K562 (cell line): ENCODE data around the gene KLHL29.

Source experiments
- CBFB ChIP-seq: sonication (generic); formaldehyde crosslinking; IDR thresholded peaks from 2 replicates; pipeline ENCODE4 v1.4.0; 2020; ENCODE audit warnings: mild to moderate bottlenecking, missing genetic modification reagents
- MCM5 ChIP-seq: fragments of 450-650 bp; IDR thresholded peaks from 2 replicates; pipeline ENCODE4 v1.6.1; 2016; ENCODE audit warnings: low read depth
- NFRKB ChIP-seq: fragments of 450-650 bp; IDR thresholded peaks from 2 replicates; pipeline ENCODE4 v1.6.1; 2016; ENCODE audit warnings: low read depth
- TAF1 ChIP-seq: IDR thresholded peaks from 2 replicates; pipeline ENCODE4 v1.6.1; 2011; ENCODE audit warnings: mild to moderate bottlenecking, low read length, moderate library complexity; ENCODE audit not compliant: insufficient read depth, control insufficient read depth, severe bottlenecking; ENCODE audit errors: extremely low read depth
- ZBTB17 ChIP-seq: fragments of 450-650 bp; formaldehyde crosslinking; IDR thresholded peaks from 2 replicates; pipeline ENCODE4 v1.4.0; 2020; ENCODE audit warnings: mild to moderate bottlenecking
- ZNF639 ChIP-seq, 2 experiments: fragments of 200-800 bp in 1 of 2; sonication (Bioruptor generic) in 1 of 2; sonication (generic) in 1 of 2; formaldehyde crosslinking in 1 of 2; IDR thresholded peaks in 1 of 2; conservative IDR thresholded peaks in 1 of 2; 2 replicates each; pipeline versions ENCODE4 v1.5.0 to v1.6.1; 2016 to 2020; ENCODE audit warnings: missing compliant biosample characterization in 1 of 2, missing genetic modification characterization in 1 of 2, missing genetic modification reagents in 1 of 2

GRCh38 chr2:23486684-23487075 is 101.7 kb downstream of the KLHL29 start:
- TF ChIP-seq ZNF639 (CRISPR knock-in tag; conservative IDR thresholded peaks at IDR 0.05 in 1 of 2, IDR thresholded peaks at IDR 0.05 in 1 of 2), result no peak
- TF ChIP-seq MCM5, result no peak
- TF ChIP-seq CBFB (CRISPR knock-in tag), result no peak
- TF ChIP-seq NFRKB, result no peak
- TF ChIP-seq ZBTB17 (CRISPR knock-in tag), result no peak
- TF ChIP-seq TAF1, result no peak
